ENCODE measurements around the gene CHRNA7.

CHRNA7 gene

DNA sequence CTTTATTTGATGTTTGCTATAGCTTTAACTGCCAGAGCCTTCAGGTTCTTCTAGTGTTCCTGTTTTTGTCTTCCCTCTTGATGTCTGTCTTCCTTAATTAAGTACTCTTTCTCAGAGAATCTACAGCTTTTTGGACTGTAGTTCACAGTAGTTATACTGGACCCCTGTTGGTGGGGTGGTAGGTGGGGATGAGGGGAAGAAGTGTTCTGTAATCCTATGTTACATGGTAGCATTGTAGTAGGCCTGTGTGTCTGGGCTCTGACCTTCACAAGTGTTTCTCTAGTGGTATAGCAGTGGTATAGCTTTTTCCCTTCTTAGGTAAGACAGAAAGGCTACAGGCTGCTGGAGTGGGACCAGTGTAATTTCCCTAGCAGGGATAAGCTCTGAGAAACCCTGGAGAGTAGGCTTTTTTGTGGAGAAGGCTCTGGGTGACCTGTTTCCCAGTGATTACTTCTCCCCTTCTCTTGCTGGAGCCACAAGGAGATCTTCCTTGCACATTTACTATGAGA lies 59.6 kb downstream of the CHRNA7 start:
- H3K36me3 ChIP-seq (ENCODE audit: insufficient read depth, low read length): no peaks in the 10 kb centered on the region
- H3K9ac ChIP-seq (ENCODE audit: low read depth, low read length): no peak overlapping the region

DNA sequence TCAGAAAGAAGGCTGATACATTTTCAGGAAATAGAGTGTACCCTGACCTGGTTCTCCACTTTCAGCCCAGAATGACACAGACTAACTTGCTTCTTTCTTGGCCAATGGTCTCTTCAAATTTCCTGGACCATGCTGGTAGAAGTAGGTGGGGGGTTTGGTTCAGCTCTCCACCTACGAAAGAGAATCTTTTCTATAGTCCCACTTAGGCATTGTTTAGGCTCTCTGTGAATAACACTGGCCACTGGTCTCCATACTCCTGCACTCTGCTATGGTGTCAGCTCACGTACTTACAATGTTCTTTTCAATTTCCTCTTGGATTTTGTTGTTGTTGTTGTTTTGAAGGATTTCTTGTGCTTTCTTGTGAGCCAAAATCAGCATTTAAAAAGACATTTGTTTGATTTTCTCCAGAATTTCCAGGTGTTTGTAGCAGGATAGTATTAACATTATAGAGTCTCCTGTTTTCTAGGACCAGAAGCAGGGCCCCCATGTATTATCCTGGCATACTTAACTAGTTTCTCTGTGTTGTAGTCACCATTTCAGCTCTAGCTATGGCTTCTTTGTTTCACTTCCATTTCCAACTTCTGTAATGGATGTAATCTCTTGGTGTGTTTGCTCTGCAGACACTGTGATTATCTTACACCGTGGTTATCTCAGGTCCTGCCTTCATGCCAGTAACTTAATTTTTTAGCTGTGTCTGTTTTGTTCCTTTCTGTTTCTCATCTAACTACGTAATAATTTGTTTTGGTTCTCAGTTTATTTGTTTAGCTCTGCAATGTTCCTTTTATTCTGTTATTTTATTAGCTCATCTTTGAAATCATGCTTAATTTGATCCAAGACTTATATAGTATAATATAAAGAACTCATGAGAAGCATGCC lies 61.4 kb downstream of the CHRNA7 start:
- Histone ChIP-seq H3K9me3 (replicated peaks; ENCODE audit: low read length) (no peaks in the 10 kb centered on the region), H3K4me3 (ENCODE audit: low read length) (no peak overlapping the region), H3K9ac (ENCODE audit: low read depth, low read length) (no peak overlapping the region), H3K27me3 (ENCODE audit: control insufficient read depth, insufficient read depth, low read length) (no peaks in the 10 kb centered on the region), H3K4me1 (ENCODE audit: control insufficient read depth, insufficient read depth, low read length) (no peaks in the 10 kb centered on the region), H3K4me2 (ENCODE audit: low read length) (no peak overlapping the region), H3K36me3 (ENCODE audit: insufficient read depth, low read length) (no peaks in the 10 kb centered on the region)

More for the DNA sequence above, 59.6 kb downstream of the CHRNA7 start:
- Histone ChIP-seq H3K9me3 (replicated peaks; ENCODE audit: low read length) (no peaks in the 10 kb centered on the region), H3K4me2 (ENCODE audit: low read length) (no peak overlapping the region), H3K4me1 (ENCODE audit: control insufficient read depth, insufficient read depth, low read length) (no peaks in the 10 kb centered on the region), H3K4me3 (ENCODE audit: low read length) (no peak overlapping the region), H3K27me3 (ENCODE audit: control insufficient read depth, insufficient read depth, low read length) (no peaks in the 10 kb centered on the region)

DNA sequence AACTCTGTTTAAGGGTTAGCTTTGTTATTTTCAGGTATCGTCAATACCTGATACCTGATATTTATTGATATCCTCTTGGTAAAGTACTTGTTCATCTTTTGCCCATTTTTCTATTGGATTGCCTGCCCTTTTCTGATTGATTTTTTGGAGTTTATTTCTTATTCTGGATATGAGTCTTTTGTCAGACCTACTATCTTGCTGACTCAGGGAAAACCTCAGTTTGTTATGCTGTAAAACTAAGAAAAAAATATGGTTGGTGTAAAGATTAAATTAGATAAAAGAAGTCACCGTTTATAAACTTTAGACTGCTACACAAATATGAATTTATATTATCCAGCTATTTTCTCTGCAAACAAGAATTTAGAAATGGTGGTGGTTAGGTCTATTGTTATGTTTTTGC lies 65.9 kb downstream of the CHRNA7 start:
- Histone ChIP-seq H3K4me3 (ENCODE audit: low read length) (no peak overlapping the region), H3K9ac (ENCODE audit: low read depth, low read length) (no peak overlapping the region), H3K27me3 (ENCODE audit: control insufficient read depth, insufficient read depth, low read length) (no peaks in the 10 kb centered on the region), H3K36me3 (ENCODE audit: insufficient read depth, low read length) (no peaks in the 10 kb centered on the region), H3K4me2 (ENCODE audit: low read length) (no peak overlapping the region), H3K9me3 (replicated peaks; ENCODE audit: low read length) (no peaks in the 10 kb centered on the region), H3K4me1 (ENCODE audit: control insufficient read depth, insufficient read depth, low read length) (no peaks in the 10 kb centered on the region)

DNA sequence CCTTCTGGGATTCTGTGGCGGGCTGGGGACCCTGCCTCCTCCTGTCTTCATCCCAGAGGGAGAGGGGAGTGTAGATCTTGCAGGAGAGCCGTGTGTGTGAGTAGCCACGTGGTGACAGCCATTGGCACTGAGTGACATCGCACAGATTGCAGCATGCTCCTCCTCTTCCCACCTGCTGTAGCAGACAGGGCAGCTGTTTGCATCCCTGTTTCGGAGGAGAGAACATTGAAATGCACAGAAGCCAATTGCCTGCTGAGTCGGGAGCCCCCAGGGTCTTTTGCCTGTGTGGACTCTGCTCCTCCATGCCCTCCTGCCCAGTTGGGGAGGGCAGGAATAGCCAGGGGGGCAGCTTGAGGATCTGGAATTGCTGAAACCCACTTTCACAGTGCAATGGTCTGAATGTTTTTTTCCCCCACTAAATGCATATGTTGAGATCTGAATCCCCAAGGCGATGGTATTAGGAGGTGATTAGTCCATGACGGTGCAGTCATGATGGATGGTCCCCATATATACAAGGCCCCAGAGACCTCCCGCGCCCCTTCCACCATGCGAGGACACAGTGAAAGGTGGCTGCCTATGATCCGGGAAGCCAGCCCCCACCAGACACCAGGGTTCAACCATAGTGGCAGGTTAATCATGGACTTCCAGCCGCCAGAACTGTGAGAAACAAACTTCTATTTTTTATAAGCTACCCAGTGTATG lies 66.8 kb downstream of the CHRNA7 start:
- Histone ChIP-seq H3K27me3 (ENCODE audit: control insufficient read depth, insufficient read depth, low read length) (no peaks in the 10 kb centered on the region), H3K4me3 (ENCODE audit: low read length) (no peak overlapping the region), H3K9ac (ENCODE audit: low read depth, low read length) (no peak overlapping the region), H3K4me1 (ENCODE audit: control insufficient read depth, insufficient read depth, low read length) (no peaks in the 10 kb centered on the region), H3K4me2 (ENCODE audit: low read length) (no peak overlapping the region), H3K36me3 (ENCODE audit: insufficient read depth, low read length) (no peaks in the 10 kb centered on the region), H3K9me3 (replicated peaks; ENCODE audit: low read length) (no peaks in the 10 kb centered on the region)

DNA sequence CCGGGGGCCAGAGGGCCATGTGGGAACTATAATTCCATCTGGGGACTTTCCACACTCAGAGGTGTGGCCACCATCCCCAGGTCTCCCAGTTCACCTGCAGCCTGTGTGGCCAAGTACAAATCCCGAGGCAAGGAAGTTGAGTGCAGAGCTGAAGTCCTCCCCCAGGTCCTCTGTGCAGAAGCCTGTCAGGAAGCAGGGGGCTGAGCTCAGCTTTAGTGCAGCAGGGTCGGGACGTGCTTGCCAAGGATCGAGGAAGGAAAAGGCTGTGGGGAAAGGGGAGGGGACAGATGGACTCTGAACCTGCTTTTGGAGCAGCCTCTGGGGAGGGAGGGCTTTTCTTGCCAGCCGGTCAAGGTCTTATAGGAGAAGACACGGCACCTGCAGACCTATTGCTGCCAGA lies 67.7 kb downstream of the CHRNA7 start:
- H3K36me3 ChIP-seq (ENCODE audit: insufficient read depth, low read length): no peaks in the 10 kb centered on the region
- H3K9ac ChIP-seq (ENCODE audit: low read depth, low read length): no peak overlapping the region
- H3K9me3 ChIP-seq (replicated peaks; ENCODE audit: low read length): no peaks in the 10 kb centered on the region
- H3K4me3 ChIP-seq (ENCODE audit: low read length): no peak overlapping the region
- no peaks in the 10 kb centered on the region for H3K27me3 ChIP-seq (ENCODE audit: control insufficient read depth, insufficient read depth, low read length)
- H3K4me2 ChIP-seq (ENCODE audit: low read length): no peak overlapping the region
- no peaks in the 10 kb centered on the region for H3K4me1 ChIP-seq (ENCODE audit: control insufficient read depth, insufficient read depth, low read length)

DNA sequence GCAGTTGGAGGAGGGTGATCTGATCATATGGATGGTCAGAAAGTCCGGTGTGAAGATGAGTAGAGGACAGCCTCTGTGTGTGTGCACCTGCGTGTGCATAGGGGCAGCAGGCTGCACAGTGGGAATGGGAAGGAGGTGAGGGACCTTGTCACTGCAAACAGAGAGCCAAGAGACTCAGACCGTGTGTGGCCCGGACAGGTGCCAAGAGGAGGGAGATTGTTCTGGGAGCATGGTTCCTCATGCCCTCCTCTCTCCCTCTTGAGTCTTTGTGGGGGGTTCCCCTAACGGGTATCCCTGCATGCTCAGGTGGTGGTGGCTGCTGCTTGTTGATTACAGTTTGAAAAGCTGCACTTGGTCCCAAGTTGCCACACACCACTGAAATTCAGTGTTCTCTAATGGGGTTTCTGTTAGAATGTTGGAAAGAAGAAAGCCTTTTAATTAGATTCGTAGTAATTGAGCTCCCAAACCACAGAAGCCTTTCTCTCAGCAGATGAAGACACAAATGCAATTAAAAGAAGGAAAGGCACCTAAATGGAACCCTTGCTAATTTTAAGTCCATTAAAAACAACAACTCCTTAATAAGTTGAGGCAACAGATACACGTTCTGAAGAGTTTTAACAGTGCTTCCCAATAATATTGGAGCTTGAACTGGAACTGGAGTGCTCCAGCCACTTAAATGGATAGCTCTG lies 68.9 kb downstream of the CHRNA7 start:
- Histone ChIP-seq H3K4me1 (ENCODE audit: control insufficient read depth, insufficient read depth, low read length) (no peaks in the 10 kb centered on the region), H3K4me2 (ENCODE audit: low read length) (no peak overlapping the region), H3K27me3 (ENCODE audit: control insufficient read depth, insufficient read depth, low read length) (no peaks in the 10 kb centered on the region), H3K36me3 (ENCODE audit: insufficient read depth, low read length) (no peaks in the 10 kb centered on the region), H3K9ac (ENCODE audit: low read depth, low read length) (no peak overlapping the region), H3K9me3 (replicated peaks; ENCODE audit: low read length) (no peaks in the 10 kb centered on the region), H3K4me3 (ENCODE audit: low read length) (no peak overlapping the region)

DNA sequence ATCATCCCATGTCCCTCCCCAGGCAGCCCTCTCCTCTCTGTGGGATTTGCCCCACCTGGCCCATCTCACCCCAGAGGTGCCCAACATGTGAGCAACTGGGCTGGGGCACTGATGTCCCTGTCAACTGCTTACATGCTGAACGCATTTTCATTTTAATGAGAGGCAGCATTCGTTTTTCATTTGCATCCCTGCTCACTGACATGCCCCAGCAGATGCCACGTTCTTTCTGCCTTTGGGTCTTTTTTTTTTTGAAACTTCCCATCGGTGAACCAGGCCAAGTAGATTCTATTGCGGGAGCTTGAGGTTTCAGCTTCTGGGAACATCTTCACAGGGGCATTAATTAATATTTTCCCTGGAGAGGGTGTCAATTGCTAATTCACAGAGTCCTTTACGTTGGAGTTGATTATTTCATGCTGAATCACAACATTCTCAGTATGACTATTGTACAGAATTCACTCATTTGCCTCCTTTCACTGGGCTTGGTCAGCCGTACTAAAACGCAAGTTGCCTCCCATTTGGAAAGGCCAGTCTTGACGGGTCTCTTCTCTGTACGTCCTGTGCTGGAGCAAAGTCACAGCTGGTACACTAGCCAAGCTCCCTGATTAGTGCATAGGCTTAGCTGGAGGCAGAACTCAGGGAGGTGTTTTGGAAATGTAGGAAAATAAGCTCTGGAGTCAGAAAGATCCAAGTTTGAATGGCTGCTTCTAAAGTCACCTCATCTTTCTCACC lies 69.8 kb downstream of the CHRNA7 start:
- Histone ChIP-seq H3K9me3 (replicated peaks; ENCODE audit: low read length) (no peaks in the 10 kb centered on the region), H3K4me2 (ENCODE audit: low read length) (no peak overlapping the region), H3K4me1 (ENCODE audit: control insufficient read depth, insufficient read depth, low read length) (no peaks in the 10 kb centered on the region), H3K27me3 (ENCODE audit: control insufficient read depth, insufficient read depth, low read length) (no peaks in the 10 kb centered on the region), H3K9ac (ENCODE audit: low read depth, low read length) (no peak overlapping the region), H3K36me3 (ENCODE audit: insufficient read depth, low read length) (no peaks in the 10 kb centered on the region), H3K4me3 (ENCODE audit: low read length) (no peak overlapping the region)

DNA sequence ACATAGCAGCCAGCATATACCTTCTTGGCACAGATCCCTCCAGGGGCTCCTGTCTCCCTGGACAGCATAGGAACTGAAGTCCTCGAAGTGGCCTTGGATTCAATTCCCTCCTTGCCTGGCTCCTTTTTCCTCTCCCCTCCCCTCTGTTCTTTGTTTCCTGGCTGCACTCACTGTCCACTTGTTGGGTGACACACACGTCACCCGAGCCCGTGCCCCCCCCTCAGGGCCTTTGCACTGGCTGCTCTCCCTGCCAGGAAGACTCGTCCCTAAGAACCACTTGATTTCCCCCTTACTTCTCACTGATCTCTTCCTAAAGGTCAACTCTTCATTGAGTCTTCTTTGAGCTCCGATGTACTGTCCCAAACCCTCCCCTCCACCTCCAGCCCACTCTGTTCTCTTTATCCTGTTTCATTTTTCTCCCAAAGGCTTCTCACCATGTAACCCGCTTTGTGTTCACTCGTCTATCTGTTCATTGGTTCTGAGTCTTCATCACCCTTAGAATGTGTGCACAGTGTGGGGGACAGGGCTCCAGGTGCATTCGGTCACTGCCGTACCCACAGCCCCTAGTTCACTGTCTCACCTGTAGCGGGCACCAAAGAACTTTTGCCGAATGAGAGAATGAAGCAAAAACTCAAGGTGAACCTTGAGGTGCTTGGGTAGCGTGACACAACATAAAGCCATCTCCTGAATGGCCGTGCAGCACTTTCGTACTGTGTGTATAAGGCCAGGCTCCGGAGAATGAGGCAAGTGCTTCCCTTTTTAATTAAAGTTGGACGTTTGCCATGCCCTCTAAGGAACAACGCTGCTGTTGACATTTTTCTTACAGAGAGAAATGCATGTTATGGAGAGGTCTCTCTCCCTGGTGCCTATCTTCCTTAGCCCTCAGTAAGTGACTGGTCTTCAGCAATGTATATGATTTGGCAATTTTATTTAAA lies 74.0 kb downstream of the CHRNA7 start:
- no peak overlapping the region for H3K4me3 ChIP-seq (ENCODE audit: low read length)
- H3K4me2 ChIP-seq (ENCODE audit: low read length): no peak overlapping the region
- H3K36me3 ChIP-seq (ENCODE audit: insufficient read depth, low read length): no peaks in the 10 kb centered on the region
- H3K27me3 ChIP-seq (ENCODE audit: control insufficient read depth, insufficient read depth, low read length): no peaks in the 10 kb centered on the region
- H3K4me1 ChIP-seq (ENCODE audit: control insufficient read depth, insufficient read depth, low read length): no peaks in the 10 kb centered on the region
- H3K9ac ChIP-seq (ENCODE audit: low read depth, low read length): no peak overlapping the region
- no peaks in the 10 kb centered on the region for H3K9me3 ChIP-seq (replicated peaks; ENCODE audit: low read length)

DNA sequence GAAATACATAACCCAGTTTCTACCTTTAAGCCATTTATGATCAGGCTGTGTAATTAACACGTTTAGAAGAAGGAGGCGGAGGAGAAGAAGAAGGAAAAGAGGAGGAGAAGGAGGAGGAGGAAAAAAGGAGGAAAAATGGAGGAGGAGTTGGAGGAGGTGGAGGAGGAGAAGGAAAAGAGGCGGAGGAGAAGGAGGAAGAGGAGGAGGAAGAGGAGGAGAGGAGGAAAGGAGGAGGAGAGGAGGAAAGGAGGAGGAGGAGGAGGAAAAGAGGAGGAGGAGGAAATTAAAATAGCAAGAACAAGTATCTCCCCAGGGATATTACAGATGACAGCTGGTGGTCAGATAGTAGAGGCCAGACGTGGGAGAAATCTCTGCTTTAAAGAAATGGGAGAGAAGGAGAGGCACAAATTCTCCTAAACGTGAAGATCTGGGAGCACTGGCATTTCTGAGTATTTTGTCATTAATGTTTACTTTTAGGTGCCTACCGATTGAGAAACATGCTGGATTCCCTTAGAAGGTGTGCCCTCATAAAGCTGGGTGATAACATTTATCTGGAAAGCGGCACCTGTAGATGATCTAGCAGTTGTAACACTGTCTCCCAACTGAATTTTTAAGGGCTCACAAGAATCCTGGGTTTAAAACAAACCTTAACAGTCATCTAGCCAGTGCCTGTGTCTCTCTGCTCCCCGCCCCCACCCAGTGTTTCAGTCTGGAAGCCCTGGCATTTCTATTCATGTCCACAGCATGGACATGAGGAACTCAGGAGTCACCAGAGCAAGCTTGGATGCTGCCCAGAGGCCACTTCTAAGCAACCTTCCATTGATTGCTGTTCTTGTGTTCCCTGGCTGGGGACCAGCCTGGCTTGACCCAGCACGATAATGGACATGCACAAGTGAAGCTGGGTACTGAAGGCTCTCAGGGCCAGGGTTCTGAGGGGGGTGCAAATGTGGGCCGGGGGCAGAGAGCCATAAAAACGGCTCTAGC lies 75.2 kb downstream of the CHRNA7 start:
- no peak overlapping the region for H3K9ac ChIP-seq (ENCODE audit: low read depth, low read length)
- no peaks in the 10 kb centered on the region for H3K9me3 ChIP-seq (replicated peaks; ENCODE audit: low read length)
- H3K4me1 ChIP-seq (ENCODE audit: control insufficient read depth, insufficient read depth, low read length): no peaks in the 10 kb centered on the region
- H3K4me2 ChIP-seq (ENCODE audit: low read length): no peak overlapping the region
- H3K4me3 ChIP-seq (ENCODE audit: low read length): no peak overlapping the region
- H3K36me3 ChIP-seq (ENCODE audit: insufficient read depth, low read length): no peaks in the 10 kb centered on the region
- H3K27me3 ChIP-seq (ENCODE audit: control insufficient read depth, insufficient read depth, low read length): no peaks in the 10 kb centered on the region

All from skeletal muscle satellite cell (primary cell).